NCI-H2107 treated with DMSO at 0.1 percent for 48 hours (cell line): Measurements from ENCODE around the gene NELFA.
A peak's percentile ranks its signal among the peaks of the same experiment; 100 is the strongest.

Experiments used
- DNase-seq: peaks from one replicate; lab custom pipeline; 2025; ENCODE audit not compliant: unreplicated experiment; lab: John Stamatoyannopoulos, UW

NELFA gene

GRCh38 chr4:1939664-1940509, 68.9 kb downstream of the NELFA start:
- peak; percentile 67 for DNase-seq

DNA sequence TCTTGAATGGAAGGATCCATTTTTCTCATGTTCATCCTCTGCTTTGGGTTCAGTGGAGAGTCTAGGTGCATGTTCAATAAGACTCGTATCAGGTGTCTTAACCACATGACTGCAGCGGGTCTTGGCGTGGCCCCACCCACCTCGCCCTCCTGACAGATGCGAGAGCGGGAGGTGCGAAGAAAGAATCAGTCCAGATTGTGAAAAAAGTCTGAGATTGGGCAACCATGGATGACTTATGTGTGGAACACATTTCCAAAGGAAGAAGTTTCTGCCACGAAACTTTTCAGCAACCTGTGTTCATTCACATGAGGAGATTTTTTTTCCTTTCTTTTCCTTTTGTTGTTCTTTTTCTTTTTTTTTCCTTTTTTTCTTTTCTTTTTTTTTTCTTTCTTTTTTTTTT, 70.7 kb downstream of the NELFA start:
- no peak for DNase-seq

GRCh38 chr4:1937550-1937949, 71.2 kb downstream of the NELFA start:
- no peak for DNase-seq

DNA sequence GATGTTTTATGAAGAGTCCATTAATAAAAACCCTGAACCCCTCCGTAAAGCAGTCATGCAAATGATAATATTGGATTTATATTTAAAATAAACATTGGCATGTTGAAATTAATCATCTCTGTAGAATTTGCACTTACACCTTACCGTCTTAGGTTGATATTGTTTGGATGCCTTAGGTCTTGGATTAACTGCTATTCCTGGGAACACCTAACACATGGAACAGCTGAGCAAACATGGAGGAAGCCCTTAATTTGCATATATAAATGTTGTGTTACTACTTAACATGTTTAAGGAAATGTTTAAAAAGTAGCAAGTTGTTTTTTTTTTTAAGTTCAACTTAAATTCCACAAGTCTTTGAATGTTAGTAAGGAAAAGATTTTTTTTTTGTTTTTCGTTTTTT, 75.1 kb downstream of the NELFA start:
- DNase-seq: no peak

DNA sequence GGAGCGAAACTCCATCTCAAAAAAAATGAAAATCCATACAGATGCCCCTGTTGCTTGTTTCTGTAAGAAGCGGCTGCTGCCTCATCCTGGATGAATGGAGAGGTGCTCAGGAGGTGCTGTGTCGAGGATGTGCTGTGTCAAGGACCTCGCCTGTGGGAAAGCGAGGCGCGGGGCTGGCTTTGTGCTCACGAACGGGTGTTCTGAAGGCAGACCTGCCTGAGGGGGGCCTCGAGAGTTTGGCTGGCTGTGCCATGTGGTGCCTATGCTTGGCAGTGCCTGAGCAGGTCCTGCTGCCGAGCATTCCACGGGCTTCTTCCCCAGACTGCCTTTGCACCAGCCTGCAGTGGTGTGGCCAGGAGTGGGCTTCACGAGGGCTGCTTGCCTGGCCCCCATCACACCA, 76.0 kb downstream of the NELFA start:
- no peak for DNase-seq
